NB4 (cell line): ENCODE results near the gene JPT1.

ENCODE experiments used
- CTCF ChIP-seq: IDR thresholded peaks from one replicate; pipeline ENCODE4 v1.5.1; 2012; ENCODE audit warnings: low read depth, low read length
- MYC ChIP-seq: IDR thresholded peaks from 2 replicates; pipeline ENCODE4 v1.6.1; 2011; ENCODE audit warnings: low read depth, low read length
- POLR2A ChIP-seq: IDR thresholded peaks from 2 replicates; pipeline ENCODE4 v1.6.1; 2011; ENCODE audit warnings: mild to moderate bottlenecking; ENCODE audit not compliant: insufficient read length; ENCODE audit errors: extremely low read depth

- TF ChIP-seq CTCF (no peak), MYC (no peak), POLR2A (no peak)
Measured at GRCh38 chr17:75090871-75091854, 63.1 kb downstream of the JPT1 start.
